ENCODE data around the gene NLRP1. TPM values are rescaled to one million over a fixed set of nuclear protein-coding genes. Genes with fewer than 3 reads are reported as not detected.

The NLRP1 gene
- total and polyA plus RNA-seq, 7 experiments from 2014 or later, result 27.7 to 360 (median 241) TPM

- Histone ChIP-seq H3K4me3 (ENCODE audit: low read length) (peak overlapping the region; percentile 45), H3K27ac (ENCODE audit: low read depth, low read length) (peak overlapping the region; percentile 69), H3K9me3 (ENCODE audit: control insufficient read depth in 2 of 3, low read length in 3 of 3) (no peaks in the 10 kb centered on the region), H3K4me1 (ENCODE audit: control insufficient read depth in 2 of 2, insufficient read depth in 2 of 2, low read length in 2 of 2) (peaks cover 0 to 6% of the 10 kb centered on the region in 2 donors), H3K27me3 (ENCODE audit: control insufficient read depth in 2 of 2, insufficient read depth in 2 of 2, low read length in 2 of 2) (no peaks in the 10 kb centered on the region), H3K36me3 (ENCODE audit: control insufficient read depth in 2 of 3, insufficient read depth in 3 of 3, low read length in 3 of 3) (peaks cover 0 to 18% (median 0%) of the 10 kb centered on the region in 3 experiments)
- Mint-ChIP-seq H3K4me1 (peaks cover 7 to 30% (median 24%) of the 10 kb centered on the region in 7 donors), H3K36me3 (peaks cover 7 to 26% (median 12%) of the 10 kb centered on the region in 5 donors), H3K27ac (peak overlapping the region in 6 of 9 donors; percentile 15 to 89 (median 84)), H3K27me3 (peaks cover 0 to 9% (median 0%) of the 10 kb centered on the region in 5 donors), H3K9me3 (peaks cover 0 to 2% (median 0%) of the 10 kb centered on the region in 11 donors), H3K4me3 (peak overlapping the region in 9 of 10 donors; percentile 91 to 99 (median 97))
- ChIA-PET CTCF (interaction anchor here (0.6 to 0.7 kb wide), 2 partner anchors 55 to 138 kb away, joined by 3 read pairs; no protein-coding TSS in a partner anchor), POLR2A (interaction anchor here (0.6 to 2.7 kb wide), 5 partner anchors 7 to 13 kb away, joined by 3 to 34 read pairs (median 6); partner anchors contain the start of genes DERL2 and MIS12)
- DNase-seq, result no peak
- intact Hi-C loops (cut with micrococcal nuclease), result loop anchor here in 1 of 2 donors (5.0 kb wide), 2 partner anchors 83 to 1143 kb away; partner anchors contain the start of genes KIAA0753, NLRP1 and TXNDC17
- no peak for ATAC-seq
Observed at GRCh38 chr17:5499476-5500231, 84.7 kb downstream of the NLRP1 start.

DNA sequence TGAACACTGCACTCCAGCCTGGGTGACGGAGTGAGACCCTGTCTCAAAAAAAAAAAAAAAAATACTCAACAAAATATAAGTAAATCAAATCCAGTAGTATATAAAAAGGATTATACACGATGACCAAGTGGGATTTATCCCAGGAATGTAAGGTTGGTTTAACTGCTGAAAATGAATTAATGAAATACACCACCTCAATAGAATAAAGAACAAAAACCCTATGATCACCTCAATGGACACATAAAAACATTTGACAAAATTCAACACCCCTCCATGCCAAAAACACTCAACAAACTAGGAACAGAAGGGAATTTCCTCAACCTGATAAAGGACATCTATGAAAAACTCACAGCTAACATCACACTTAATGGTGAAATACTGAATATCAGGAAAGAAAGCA, 91.3 kb downstream of the NLRP1 start:
- POLR2A ChIA-PET, result interaction anchor here (0.6 kb wide), 1 partner anchor 11 kb away, joined by 3 read pairs; no protein-coding TSS in a partner anchor
- peaks cover 0 to 2% (median 0%) of the 10 kb centered on the region in 11 donors for H3K9me3 Mint-ChIP-seq

DNA sequence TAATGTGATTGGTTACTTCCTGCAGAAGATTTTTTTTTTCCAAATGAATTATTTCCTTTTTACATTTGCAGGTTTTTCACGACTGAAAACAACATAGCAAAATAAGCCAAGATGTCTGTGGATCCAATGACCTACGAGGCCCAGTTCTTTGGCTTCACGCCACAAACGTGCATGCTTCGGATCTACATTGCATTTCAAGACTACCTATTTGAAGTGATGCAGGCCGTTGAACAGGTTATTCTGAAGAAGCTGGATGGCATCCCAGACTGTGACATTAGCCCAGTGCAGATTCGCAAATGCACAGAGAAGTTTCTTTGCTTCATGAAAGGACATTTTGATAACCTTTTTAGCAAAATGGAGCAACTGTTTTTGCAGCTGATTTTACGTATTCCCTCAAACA, 95.6 kb downstream of the NLRP1 start:
- no peak overlapping the region for H3K4me3 ChIP-seq (ENCODE audit: low read length)
- no peaks in the 10 kb centered on the region for H3K27me3 ChIP-seq (ENCODE audit: control insufficient read depth in 2 of 2, insufficient read depth in 2 of 2, low read length in 2 of 2)
- Mint-ChIP-seq H3K9me3 (peaks cover 0 to 2% (median 0%) of the 10 kb centered on the region in 11 donors), H3K27me3 (no peaks in the 10 kb centered on the region), H3K27ac (peak overlapping the region in 4 of 9 donors; percentile 79 to 99 (median 97)), H3K4me1 (peaks cover 18 to 56% (median 46%) of the 10 kb centered on the region in 7 donors), H3K4me3 (peak overlapping the region in 3 of 10 donors; percentile 89 to 97 (median 92)), H3K36me3 (peaks cover 0 to 39% (median 19%) of the 10 kb centered on the region in 5 donors)
- CTCF ChIA-PET, result no interaction called here
- ATAC-seq, result no peak
- intact Hi-C loops (cut with micrococcal nuclease), result loop anchor here (5.0 kb wide), 3 partner anchors 1121 to 1226 kb away; partner anchors contain the start of genes C17orf100 (in 2 of the 2), MED31 (in 2 of the 2), ANKFY1 (in 1 of the 2) and UBE2G1 (in 1 of the 2)
- no peaks in the 10 kb centered on the region for H3K9me3 ChIP-seq (ENCODE audit: control insufficient read depth in 2 of 3, low read length in 3 of 3)
- POLR2A ChIA-PET, result interaction anchor here (1.8 to 4.9 kb wide), 2 partner anchors 12 to 19 kb away, joined by 6 to 61 read pairs; partner anchors contain the start of gene DHX33
- DNase-seq, result no peak
- peak overlapping the region; percentile 89 for H3K27ac ChIP-seq (ENCODE audit: low read depth, low read length)
- H3K4me1 ChIP-seq (ENCODE audit: control insufficient read depth in 2 of 2, insufficient read depth in 2 of 2, low read length in 2 of 2), result peaks cover 21 to 28% of the 10 kb centered on the region in 2 donors
- peaks cover 13 to 41% (median 16%) of the 10 kb centered on the region in 3 experiments for H3K36me3 ChIP-seq (ENCODE audit: control insufficient read depth in 2 of 3, insufficient read depth in 3 of 3, low read length in 3 of 3)

More for the DNA sequence above, 91.3 kb downstream of the NLRP1 start:
- H3K27me3 ChIP-seq (ENCODE audit: control insufficient read depth in 2 of 2, insufficient read depth in 2 of 2, low read length in 2 of 2), result no peaks in the 10 kb centered on the region
- no peak for DNase-seq
- CTCF ChIA-PET, result no interaction called here
- no peak overlapping the region for H3K27ac ChIP-seq (ENCODE audit: low read depth, low read length)
- Mint-ChIP-seq H3K27ac (peak overlapping the region in 1 of 9 donors; percentile 37), H3K27me3 (peaks cover 0 to 7% (median 0%) of the 10 kb centered on the region in 5 donors), H3K36me3 (peaks cover 0 to 27% (median 15%) of the 10 kb centered on the region in 5 donors), H3K4me3 (no peak overlapping the region), H3K4me1 (peaks cover 6 to 18% (median 13%) of the 10 kb centered on the region in 7 donors)
- peaks cover 1 to 6% of the 10 kb centered on the region in 2 donors for H3K4me1 ChIP-seq (ENCODE audit: control insufficient read depth in 2 of 2, insufficient read depth in 2 of 2, low read length in 2 of 2)
- ATAC-seq, result no peak
- no peaks in the 10 kb centered on the region for H3K9me3 ChIP-seq (ENCODE audit: control insufficient read depth in 2 of 3, low read length in 3 of 3)
- H3K4me3 ChIP-seq (ENCODE audit: low read length), result no peak overlapping the region
- intact Hi-C loops (cut with micrococcal nuclease), result no loop called here
- H3K36me3 ChIP-seq (ENCODE audit: control insufficient read depth in 2 of 3, insufficient read depth in 3 of 3, low read length in 3 of 3), result peaks cover 13 to 24% (median 14%) of the 10 kb centered on the region in 3 experiments

DNA sequence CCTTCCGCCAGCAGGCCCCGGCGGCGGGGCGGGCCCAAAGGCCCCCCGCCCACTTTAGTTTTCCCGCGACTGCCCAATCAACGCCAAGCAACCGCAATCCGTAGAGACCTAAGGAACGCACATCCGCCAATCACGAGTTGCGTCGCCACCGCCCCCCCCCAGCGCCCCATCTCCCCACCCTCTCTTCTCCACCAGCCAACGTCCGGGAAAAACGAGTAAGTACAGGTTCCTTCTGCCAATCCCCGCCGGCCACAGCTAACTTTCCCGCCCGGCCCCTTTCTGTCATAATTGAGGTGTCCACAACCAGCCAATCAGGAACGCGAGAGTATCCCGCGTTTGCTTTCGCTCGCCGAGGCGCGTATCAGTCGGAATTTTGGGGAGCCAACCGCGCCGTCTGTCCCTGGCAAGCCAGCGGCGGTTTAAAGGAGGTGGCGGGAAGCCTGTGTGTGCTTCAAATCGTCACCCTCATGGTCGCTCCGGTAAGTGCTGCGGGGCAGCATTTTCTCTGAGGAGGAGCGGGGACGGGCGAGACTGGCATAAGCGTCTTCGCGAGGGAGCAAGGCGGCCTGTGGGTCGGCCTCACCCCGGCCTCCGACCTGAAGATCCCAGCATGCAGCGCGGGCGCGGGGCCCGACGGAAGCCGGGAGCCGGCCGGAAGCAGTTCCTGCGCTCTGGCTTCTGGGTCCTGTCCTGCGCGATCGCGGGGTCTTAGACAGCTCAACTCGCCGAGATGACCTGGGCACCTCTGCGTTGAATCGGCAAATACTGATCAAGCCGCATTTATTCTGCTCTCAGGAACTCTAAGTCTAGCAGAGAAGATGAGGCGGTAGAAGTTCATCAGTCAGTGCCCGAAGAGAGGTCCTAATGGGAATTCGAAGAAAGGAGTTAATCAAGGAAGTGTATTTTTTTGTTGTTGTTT, 97.8 kb downstream of the NLRP1 start, which contains the start of gene MIS12:
Gene MIS12 (plus strand): TSS at position 361 of the 919 bp plus-strand sequence. CDS start 2,297 bp downstream, outside the sequence.
- Mint-ChIP-seq H3K4me1 (peaks cover 22 to 77% (median 66%) of the 10 kb centered on the region in 7 donors), H3K4me3 (peak within 1 kb of the TSS; percentile 88 to 97 (median 94))

GRCh38 chr17:5485270-5486205, 98.8 kb downstream of the NLRP1 start, which contains the start of gene DERL2:
DERL2 (minus strand) TSS chr17:5486178; CDS start chr17:5486161, 17 bp downstream.
- intact Hi-C loops (cut with micrococcal nuclease), result loop anchor here (1.0 to 5.0 kb wide), 13 partner anchors 16 to 1529 kb away; partner anchors contain the start of genes C17orf100 (in 2 of the 2), C1QBP (in 2 of the 2), MED31 (in 2 of the 2) and NLRP1 (in 2 of the 2)
- peaks cover 24 to 58% (median 24%) of the 10 kb centered on the region in 3 experiments for H3K36me3 ChIP-seq (ENCODE audit: control insufficient read depth in 2 of 3, insufficient read depth in 3 of 3, low read length in 3 of 3)

More for the DNA sequence above, 97.8 kb downstream of the NLRP1 start, which contains the start of gene MIS12:
- peak within 1 kb of the TSS; percentile 94 for H3K4me3 ChIP-seq (ENCODE audit: low read length)
- H3K27ac ChIP-seq (ENCODE audit: low read depth, low read length), result peak within 1 kb of the TSS; percentile 98
- intact Hi-C loops (cut with micrococcal nuclease), result loop anchor here (1.0 to 5.0 kb wide), 13 partner anchors 15 to 1528 kb away; partner anchors contain the start of genes C17orf100 (in 2 of the 2), C1QBP (in 2 of the 2), MED31 (in 2 of the 2) and NLRP1 (in 2 of the 2)
- peak; percentile 93 for ATAC-seq
- H3K4me1 ChIP-seq (ENCODE audit: control insufficient read depth in 2 of 2, insufficient read depth in 2 of 2, low read length in 2 of 2), result peaks cover 21 to 28% of the 10 kb centered on the region in 2 donors
- H3K27me3 Mint-ChIP-seq, result no peaks in the 10 kb centered on the region
- peak; percentile 78 to 100 (median 97) for DNase-seq
- ChIA-PET POLR2A (interaction anchor here (0.7 to 4.9 kb wide), 15 partner anchors 9 to 245 kb away, joined by 3 to 61 read pairs (median 5); partner anchors contain the start of genes C1QBP, DHX33, NLRP1 and NUP88), CTCF (interaction anchor here (1.7 kb wide), 1 partner anchor 12 kb away, joined by 5 read pairs; no protein-coding TSS in a partner anchor)
- H3K9me3 Mint-ChIP-seq, result no peaks in the 10 kb centered on the region
- H3K9me3 ChIP-seq (ENCODE audit: control insufficient read depth in 2 of 3, low read length in 3 of 3), result no peaks in the 10 kb centered on the region
- H3K27me3 ChIP-seq (ENCODE audit: control insufficient read depth in 2 of 2, insufficient read depth in 2 of 2, low read length in 2 of 2), result no peaks in the 10 kb centered on the region
- peaks cover 18 to 54% (median 23%) of the 10 kb centered on the region in 3 experiments for H3K36me3 ChIP-seq (ENCODE audit: control insufficient read depth in 2 of 3, insufficient read depth in 3 of 3, low read length in 3 of 3)
- peak within 1 kb of the TSS; percentile 95 to 99 (median 98) for H3K27ac Mint-ChIP-seq
- peaks cover 0 to 41% (median 15%) of the 10 kb centered on the region in 5 donors for H3K36me3 Mint-ChIP-seq

More at GRCh38 chr17:5485270-5486205, 98.8 kb downstream of the NLRP1 start, which contains the start of gene DERL2:
- Mint-ChIP-seq H3K4me1 (peaks cover 22 to 83% (median 71%) of the 10 kb centered on the region in 7 donors), H3K27me3 (no peaks in the 10 kb centered on the region), H3K9me3 (no peaks in the 10 kb centered on the region), H3K27ac (peak within 1 kb of the TSS; percentile 95 to 99 (median 98)), H3K36me3 (peaks cover 0 to 42% (median 15%) of the 10 kb centered on the region in 5 donors), H3K4me3 (peak within 1 kb of the TSS; percentile 88 to 97 (median 94))
- ChIA-PET CTCF (interaction anchor here (0.7 to 1.7 kb wide), 2 partner anchors 11 to 970 kb away, joined by 3 to 5 read pairs; no protein-coding TSS in a partner anchor), POLR2A (interaction anchor here (0.6 to 4.9 kb wide), 17 partner anchors 10 to 495 kb away, joined by 3 to 61 read pairs (median 5); partner anchors contain the start of genes C1QBP, DHX33, NLRP1 and NUP88)
- H3K9me3 ChIP-seq (ENCODE audit: control insufficient read depth in 2 of 3, low read length in 3 of 3), result no peaks in the 10 kb centered on the region
- DNase-seq (no peak), ATAC-seq (no peak)
- no peaks in the 10 kb centered on the region for H3K27me3 ChIP-seq (ENCODE audit: control insufficient read depth in 2 of 2, insufficient read depth in 2 of 2, low read length in 2 of 2)
- peaks cover 21 to 28% of the 10 kb centered on the region in 2 donors for H3K4me1 ChIP-seq (ENCODE audit: control insufficient read depth in 2 of 2, insufficient read depth in 2 of 2, low read length in 2 of 2)
- peak within 1 kb of the TSS; percentile 94 for H3K4me3 ChIP-seq (ENCODE audit: low read length)
- H3K27ac ChIP-seq (ENCODE audit: low read depth, low read length), result peak within 1 kb of the TSS; percentile 98
